Vagina (tissue), 2 donors: Measurements from ENCODE around the gene MSRB1. TPM values are rescaled to one million over a fixed set of nuclear protein-coding genes. Genes with fewer than 3 reads are reported as not detected.

Source experiments
- DNase-seq, 2 donors: peaks; one replicate each; pipeline ENCODE4 v3.0.0-alpha.2; 2017; ENCODE audit errors: extremely low spot score in 2 of 2
- H3K27ac ChIP-seq: fragments of 200-600 bp; sonication (generic); one replicate; pipeline ENCODE4 v1.5.1; 2019
- H3K27me3 ChIP-seq: fragments of 200-600 bp; sonication (generic); one replicate; pipeline ENCODE4 v1.5.1; 2019
- H3K36me3 ChIP-seq, 2 donors: fragments of 200-600 bp; sonication (generic); one replicate each; pipeline ENCODE4 v1.5.1; 2017 to 2019
- H3K4me1 ChIP-seq: fragments of 200-600 bp; sonication (generic); one replicate; pipeline ENCODE4 v1.5.1; 2019
- H3K4me3 ChIP-seq, 2 donors: fragments of 200-600 bp; sonication (generic); 1 replicate in 1 of 2; 2 replicates in 1 of 2; pipeline ENCODE4 v1.5.1; 2016 to 2019
- H3K9me3 ChIP-seq: fragments of 200-600 bp; sonication (generic); one replicate; pipeline ENCODE4 v1.5.1; 2019
- POLR2A ChIP-seq, 2 donors: fragments of 450-650 bp; IDR thresholded peaks; one replicate each; pipeline ENCODE4 v1.6.1; 2017; ENCODE audit warnings: antibody characterized with exemption in 2 of 2, mild to moderate bottlenecking in 2 of 2, moderate library complexity in 2 of 2
- POLR2AphosphoS5 ChIP-seq, 2 donors: sonication (generic); formaldehyde crosslinking; IDR thresholded peaks; one replicate each; pipeline ENCODE4 v1.9.0; 2017; ENCODE audit warnings: antibody characterized with exemption in 2 of 2, mild to moderate bottlenecking in 2 of 2, low read depth in 1 of 2; ENCODE audit not compliant: insufficient read depth in 1 of 2
- intact Hi-C: fragments of 100-400 bp; cut with DNase I; formaldehyde crosslinking; loops from one replicate; pipeline ENCODE4 v1.15.1; 2023
- total RNA-seq: library from RNA; depleted of rRNA; stranded (reverse); fragments of >200 nt; gene quantifications from one replicate; pipeline ENCODE4 v1.2.3, GENCODE V29; 2016
- TF ChIP-seq, protein P1 (sequence below), 3 experiments: fragments of 450-650 bp in 2 of 3; fragments of 200-600 bp in 1 of 3; sonication (generic) in 1 of 3; IDR thresholded peaks; one replicate each; pipeline ENCODE4 v1.5.1; 2017 to 2019; ENCODE audit warnings: antibody characterized with exemption in 3 of 3, mild to moderate bottlenecking in 2 of 3, moderate library complexity in 2 of 3

The MSRB1 gene
- total RNA-seq, 1 donor from 2014 or later: 53.0 TPM

DNA sequence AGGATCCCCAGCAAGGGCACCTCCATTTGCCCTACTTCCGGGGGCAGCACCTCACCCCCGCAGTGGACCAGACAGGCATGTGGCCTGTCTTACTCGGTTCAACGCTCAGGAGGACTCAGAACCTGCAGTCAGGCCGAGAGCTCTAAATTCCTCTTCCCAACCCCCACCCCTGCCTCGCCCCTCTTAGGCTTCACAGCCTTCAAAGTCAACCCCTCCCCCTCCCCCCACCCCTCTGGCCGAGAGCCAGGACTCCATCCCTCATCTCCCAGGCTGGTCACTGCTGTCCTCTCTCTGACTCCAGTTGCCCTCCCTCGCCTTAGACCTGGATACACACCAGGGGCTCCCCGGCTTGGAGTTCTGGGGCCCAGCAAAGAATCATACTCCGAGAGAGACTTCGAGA is 16.7 kb downstream of the MSRB1 start:
- no peaks in the 10 kb centered on the region for H3K27me3 ChIP-seq
- H3K27ac ChIP-seq: no peak overlapping the region
- no peak overlapping the region for H3K4me3 ChIP-seq
- no peaks in the 10 kb centered on the region for H3K36me3 ChIP-seq
- H3K4me1 ChIP-seq: peaks cover 34% of the 10 kb centered on the region
- no peaks in the 10 kb centered on the region for H3K9me3 ChIP-seq
- no peak for DNase-seq
- intact Hi-C loops: loop anchor here (2.0 kb wide), 1 partner anchor 63 kb away; no protein-coding TSS in a partner anchor
- TF ChIP-seq, protein P1, sequence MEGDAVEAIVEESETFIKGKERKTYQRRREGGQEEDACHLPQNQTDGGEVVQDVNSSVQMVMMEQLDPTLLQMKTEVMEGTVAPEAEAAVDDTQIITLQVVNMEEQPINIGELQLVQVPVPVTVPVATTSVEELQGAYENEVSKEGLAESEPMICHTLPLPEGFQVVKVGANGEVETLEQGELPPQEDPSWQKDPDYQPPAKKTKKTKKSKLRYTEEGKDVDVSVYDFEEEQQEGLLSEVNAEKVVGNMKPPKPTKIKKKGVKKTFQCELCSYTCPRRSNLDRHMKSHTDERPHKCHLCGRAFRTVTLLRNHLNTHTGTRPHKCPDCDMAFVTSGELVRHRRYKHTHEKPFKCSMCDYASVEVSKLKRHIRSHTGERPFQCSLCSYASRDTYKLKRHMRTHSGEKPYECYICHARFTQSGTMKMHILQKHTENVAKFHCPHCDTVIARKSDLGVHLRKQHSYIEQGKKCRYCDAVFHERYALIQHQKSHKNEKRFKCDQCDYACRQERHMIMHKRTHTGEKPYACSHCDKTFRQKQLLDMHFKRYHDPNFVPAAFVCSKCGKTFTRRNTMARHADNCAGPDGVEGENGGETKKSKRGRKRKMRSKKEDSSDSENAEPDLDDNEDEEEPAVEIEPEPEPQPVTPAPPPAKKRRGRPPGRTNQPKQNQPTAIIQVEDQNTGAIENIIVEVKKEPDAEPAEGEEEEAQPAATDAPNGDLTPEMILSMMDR (IDR thresholded peaks at IDR 0.05): no peak
- no peak for TF ChIP-seq POLR2AphosphoS5 (IDR thresholded peaks at IDR 0.05; ENCODE audit: insufficient read depth in 1 of 2, low read depth in 1 of 2)
- no peak for TF ChIP-seq POLR2A (IDR thresholded peaks at IDR 0.05)

DNA sequence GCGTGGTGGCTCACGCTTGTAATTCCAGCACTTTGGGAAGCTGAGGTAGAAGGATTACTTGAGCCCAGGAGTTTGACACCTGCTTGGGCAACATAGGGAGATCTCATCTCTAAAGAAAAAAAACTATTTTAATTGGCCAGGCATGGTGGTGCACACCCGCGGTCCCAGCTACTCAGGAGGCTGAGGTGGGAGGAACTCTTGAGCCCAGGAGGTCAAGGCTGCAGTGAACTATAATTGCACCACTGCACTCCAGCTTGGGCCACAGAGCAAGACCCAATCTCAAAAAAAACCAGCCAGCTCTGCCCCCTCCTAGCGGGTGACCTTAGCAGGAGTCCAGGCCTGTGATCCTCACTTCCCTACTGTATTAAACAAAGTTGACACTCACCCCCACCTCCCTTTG is 18.9 kb downstream of the MSRB1 start:
- peak overlapping the region; percentile 52 for H3K27ac ChIP-seq
- H3K27me3 ChIP-seq: no peaks in the 10 kb centered on the region
- intact Hi-C loops: no loop called here
- no peak overlapping the region for H3K4me3 ChIP-seq
- TF ChIP-seq POLR2A (IDR thresholded peaks at IDR 0.05): no peak
- TF ChIP-seq, protein P1 (IDR thresholded peaks at IDR 0.05): no peak
- TF ChIP-seq POLR2AphosphoS5 (IDR thresholded peaks at IDR 0.05; ENCODE audit: insufficient read depth in 1 of 2, low read depth in 1 of 2): no peak
- no peaks in the 10 kb centered on the region for H3K9me3 ChIP-seq
- no peak for DNase-seq
- H3K4me1 ChIP-seq: peaks cover 32% of the 10 kb centered on the region
- H3K36me3 ChIP-seq: no peaks in the 10 kb centered on the region

DNA sequence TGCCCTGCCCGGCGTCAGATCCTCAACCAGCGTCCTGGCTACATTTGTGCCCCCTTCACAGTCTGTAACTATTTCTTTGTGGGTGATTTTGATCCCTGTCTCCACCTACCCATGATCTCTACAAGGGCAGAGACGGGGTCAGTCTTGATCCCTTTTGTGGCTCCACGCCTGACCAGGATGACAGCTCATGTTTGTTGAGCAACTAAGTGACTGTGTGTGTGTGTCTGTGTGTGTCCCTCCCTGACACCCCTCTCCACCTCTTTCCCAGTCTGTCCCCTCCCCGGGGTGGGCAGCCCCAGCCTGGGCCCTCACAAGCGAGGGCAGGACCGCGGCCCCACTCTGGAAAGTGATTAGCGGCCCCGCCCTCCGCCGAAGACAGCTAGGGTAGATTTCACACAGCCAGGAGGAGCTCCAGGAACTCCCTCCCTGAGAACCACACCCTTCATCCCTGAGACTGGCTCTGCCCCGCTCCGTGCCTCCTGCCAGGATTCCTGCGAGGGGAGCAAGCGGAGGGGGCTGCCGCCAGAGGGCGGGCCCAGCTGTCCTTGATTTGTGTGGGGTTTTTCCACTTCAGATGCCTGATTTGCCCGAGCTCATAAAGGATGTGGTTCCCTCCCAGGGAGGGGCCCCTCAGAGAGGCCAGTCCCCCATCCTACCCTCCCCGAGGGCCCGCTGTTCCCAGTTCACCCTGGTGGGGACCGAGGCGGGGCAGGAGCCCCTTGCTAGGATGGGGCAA is 19.5 kb downstream of the MSRB1 start:
- peak overlapping the region; percentile 52 for H3K27ac ChIP-seq
- peak in 1 of 2 donors; percentile 69 for TF ChIP-seq POLR2AphosphoS5 (IDR thresholded peaks at IDR 0.05; ENCODE audit: insufficient read depth in 1 of 2, low read depth in 1 of 2)
- TF ChIP-seq, protein P1 (IDR thresholded peaks at IDR 0.05): peak in 1 of 3 experiments; percentile 15
- TF ChIP-seq POLR2A (IDR thresholded peaks at IDR 0.05): no peak
- no peaks in the 10 kb centered on the region for H3K9me3 ChIP-seq
- intact Hi-C loops: no loop called here
- H3K36me3 ChIP-seq: no peaks in the 10 kb centered on the region
- no peak overlapping the region for H3K4me3 ChIP-seq
- peaks cover 33% of the 10 kb centered on the region for H3K4me1 ChIP-seq
- DNase-seq: no peak
- no peaks in the 10 kb centered on the region for H3K27me3 ChIP-seq

DNA sequence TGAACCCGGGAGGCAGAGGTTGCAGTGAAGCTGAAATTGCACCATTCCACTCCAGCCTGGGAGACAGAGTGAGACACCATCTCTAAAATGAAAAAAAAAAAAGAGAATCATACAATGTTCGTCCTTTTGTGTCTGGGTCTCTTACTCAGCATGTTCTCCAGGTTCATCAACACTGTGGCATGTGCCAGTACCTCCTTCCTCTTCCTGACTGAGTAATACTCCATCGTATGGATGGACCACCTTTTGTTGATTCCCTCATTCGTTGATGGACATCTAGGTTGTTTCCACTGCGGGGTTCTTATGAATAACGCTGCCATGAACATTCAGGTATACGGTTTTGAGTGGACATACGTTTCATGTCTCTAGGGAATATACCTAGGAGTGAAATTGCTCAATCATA is 20.6 kb downstream of the MSRB1 start:
- Histone ChIP-seq H3K4me3 (no peak overlapping the region), H3K27me3 (no peaks in the 10 kb centered on the region)

More for the DNA sequence above, 20.6 kb downstream of the MSRB1 start:
- no peaks in the 10 kb centered on the region for H3K9me3 ChIP-seq
- intact Hi-C loops: no loop called here
- TF ChIP-seq POLR2AphosphoS5 (IDR thresholded peaks at IDR 0.05; ENCODE audit: insufficient read depth in 1 of 2, low read depth in 1 of 2) (no peak), POLR2A (IDR thresholded peaks at IDR 0.05) (no peak)
- TF ChIP-seq, protein P1 (IDR thresholded peaks at IDR 0.05): no peak
- H3K36me3 ChIP-seq: no peaks in the 10 kb centered on the region
- H3K4me1 ChIP-seq: peaks cover 34% of the 10 kb centered on the region
- no peak overlapping the region for H3K27ac ChIP-seq
- DNase-seq: no peak
